SK-N-MC (cell line): ENCODE results near the gene RUNX2.

Experiments
- EZH2 ChIP-seq: fragments of 200-600 bp; sonication (generic); IDR thresholded peaks from one replicate; pipeline ENCODE4 v1.6.1; 2017; ENCODE audit warnings: antibody characterized with exemption
- FOXP2 ChIP-seq: optimal IDR thresholded peaks from 2 replicates; pipeline ENCODE3; 2011; ENCODE audit warnings: mild to moderate bottlenecking, moderate library complexity; ENCODE audit not compliant: insufficient read depth; ENCODE audit errors: extremely low read length, control extremely low read depth
- POLR2AphosphoS5 ChIP-seq: IDR thresholded peaks from 2 replicates; pipeline ENCODE4 v1.6.1; 2012; ENCODE audit warnings: mild to moderate bottlenecking, low read depth, low read length, borderline replicate concordance

DNA sequence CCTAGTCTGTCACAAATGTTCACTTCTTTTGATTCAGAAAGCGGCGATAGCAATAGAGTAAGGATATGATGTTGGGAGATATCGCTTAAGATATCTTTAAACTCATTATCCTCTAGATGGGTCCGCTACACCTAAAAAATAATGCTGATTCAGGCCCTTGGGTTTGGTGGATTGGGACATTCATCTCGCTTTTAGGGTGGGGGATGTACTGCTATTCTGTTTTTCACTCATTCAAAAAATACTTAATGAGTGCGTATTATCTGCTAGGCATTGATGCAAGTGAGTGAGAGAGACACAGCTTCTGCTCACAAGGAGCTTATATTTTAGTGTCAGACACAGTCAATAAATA lies 167.9 kb downstream of the RUNX2 start:
- TF ChIP-seq POLR2AphosphoS5 (no peak), EZH2 (no peak), FOXP2 (no peak)
